WI38 (cell line): ENCODE results near the gene KIAA0825.

Source experiments
- H3K4me3 ChIP-seq: 2 replicates; pipeline ENCODE4 v1.5.1; 2011; ENCODE audit warnings: low read depth, mild to moderate bottlenecking, control low read depth, low read length
- CTCF ChIP-seq: IDR thresholded peaks from 2 replicates; pipeline ENCODE4 v1.5.1; 2012; ENCODE audit warnings: low read depth, mild to moderate bottlenecking, control low read depth, low read length

Gene KIAA0825

GRCh38 chr5:94620256-94620655, 1.9 kb upstream of the KIAA0825 start:
- no peak overlapping the region for H3K4me3 ChIP-seq
- no peak for TF ChIP-seq CTCF

GRCh38 chr5:94618029-94618492, 343 bp downstream of the KIAA0825 start:
- no peak for TF ChIP-seq CTCF

GRCh38 chr5:94615862-94616261, 2.5 kb downstream of the KIAA0825 start:
- no peak for TF ChIP-seq CTCF
- no peak overlapping the region for H3K4me3 ChIP-seq

More at GRCh38 chr5:94618029-94618492, 343 bp downstream of the KIAA0825 start:
- peak overlapping the region; percentile 92 for H3K4me3 ChIP-seq

GRCh38 chr5:94614156-94614805, 4.1 kb downstream of the KIAA0825 start:
- H3K4me3 ChIP-seq: no peak overlapping the region
- no peak for TF ChIP-seq CTCF

- TF ChIP-seq CTCF: 0 out of 2 replicates have a peak, but pooled peaks have one; percentile 7
- H3K4me3 ChIP-seq: no peak overlapping the region
Measured at GRCh38 chr5:94613583-94613982, 4.8 kb downstream of the KIAA0825 start.

- TF ChIP-seq CTCF: no peak
- H3K4me3 ChIP-seq: no peak overlapping the region
Measured at GRCh38 chr5:94595281-94595840, 23.0 kb downstream of the KIAA0825 start.

- H3K4me3 ChIP-seq: no peak overlapping the region
Measured at GRCh38 chr5:94577466-94578245, 40.7 kb downstream of the KIAA0825 start.

More at GRCh38 chr5:94577466-94578245, 40.7 kb downstream of the KIAA0825 start:
- no peak for TF ChIP-seq CTCF
